GM19467 (cell line): Measurements from ENCODE around the gene DAB1.

Experiments
- ATAC-seq: cut with Tn5 transposase; IDR thresholded peaks from one replicate; pipeline ENCODE4 v1.9.1; 2021; ENCODE audit warnings: mild to moderate bottlenecking, moderate library complexity; ENCODE audit not compliant: unreplicated experiment

DAB1 gene

DNA sequence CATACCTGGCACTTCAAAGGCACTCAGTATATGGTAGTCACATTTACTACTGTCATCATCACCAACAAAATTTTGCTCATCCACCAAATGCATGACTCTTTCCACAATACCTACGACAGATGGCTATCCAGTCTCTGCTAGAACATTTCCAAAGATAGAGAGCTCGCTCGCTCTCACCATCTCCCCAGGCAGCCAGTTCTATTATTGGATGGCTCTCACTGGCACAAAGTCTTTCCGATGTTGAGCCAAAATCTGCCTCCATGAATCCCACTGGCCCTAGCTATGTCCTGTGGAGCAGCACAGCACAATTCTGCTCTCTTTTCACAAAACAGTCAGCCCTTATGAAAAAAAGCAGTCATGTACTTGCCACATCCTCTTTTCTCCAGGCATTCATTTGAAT lies 102.1 kb downstream of the DAB1 start:
- no peak for ATAC-seq

- no peak for ATAC-seq
These were observed 104.1 kb downstream of the DAB1 start for GRCh38 chr1:57319791-57320190.

GRCh38 chr1:57319165-57319564 lies 104.7 kb downstream of the DAB1 start:
- ATAC-seq: no peak

DNA sequence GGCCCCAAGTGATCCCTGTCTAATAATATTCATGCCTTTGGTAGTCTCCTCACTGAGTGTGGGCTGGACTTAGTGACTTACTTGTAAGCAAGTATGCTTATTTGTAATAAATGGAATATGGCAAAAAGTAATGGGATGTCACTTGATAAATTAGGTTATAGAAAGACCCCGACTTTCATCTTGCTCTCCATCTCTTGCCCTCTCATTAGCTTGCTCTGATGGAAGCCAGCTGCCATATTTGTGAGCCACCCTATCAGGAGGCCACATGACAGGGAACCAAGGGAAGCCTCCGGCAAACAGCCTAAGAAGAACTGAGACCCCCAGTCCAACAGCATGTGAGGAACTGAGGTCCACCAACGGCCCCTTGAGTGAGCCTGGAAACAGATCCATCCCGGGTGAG lies 107.0 kb downstream of the DAB1 start:
- no peak for ATAC-seq

- ATAC-seq: no peak
These were observed 107.6 kb downstream of the DAB1 start for GRCh38 chr1:57316291-57316690.

DNA sequence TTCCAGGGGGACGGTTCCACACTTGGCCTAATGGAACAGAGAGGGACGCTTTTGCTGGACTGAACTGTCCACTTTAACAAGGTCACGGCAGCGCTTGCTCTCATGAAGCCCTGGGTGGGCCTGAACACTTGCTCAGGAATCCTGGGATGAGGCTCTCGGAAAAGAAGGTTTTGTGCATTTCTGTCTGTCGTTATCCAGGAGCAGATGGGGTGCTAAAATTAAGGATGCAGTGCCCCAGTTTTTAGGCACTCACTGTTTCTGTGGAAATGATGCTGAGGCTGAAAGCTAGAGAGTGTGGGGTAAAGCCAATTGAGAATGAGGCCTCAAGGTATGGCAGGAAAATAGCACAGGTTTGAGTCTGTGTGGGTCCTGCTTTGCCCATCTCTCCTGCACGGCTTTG lies 111.0 kb downstream of the DAB1 start:
- ATAC-seq: no peak

GRCh38 chr1:57311411-57311810 lies 112.4 kb downstream of the DAB1 start:
- no peak for ATAC-seq

DNA sequence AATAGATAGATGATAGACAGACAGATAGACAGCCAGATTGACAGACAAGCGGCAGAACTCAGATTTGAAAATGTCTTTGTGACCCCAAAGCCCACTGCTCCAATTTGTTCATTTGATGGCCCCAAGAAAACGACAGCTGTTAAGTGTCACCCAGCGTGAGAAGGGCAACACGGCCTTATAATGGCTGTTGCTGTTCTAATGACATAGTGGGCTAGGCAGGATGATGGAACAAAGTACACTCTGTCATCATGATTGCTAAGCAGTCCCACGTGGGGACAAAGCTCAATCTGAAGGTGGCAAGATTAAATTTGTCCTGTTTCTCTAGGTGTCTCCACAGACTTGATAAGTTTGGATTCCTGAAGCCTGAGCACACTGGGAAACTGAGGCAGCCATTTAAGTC lies 112.9 kb downstream of the DAB1 start:
- ATAC-seq: no peak

GRCh38 chr1:57309630-57310029 lies 114.2 kb downstream of the DAB1 start:
- ATAC-seq: no peak

- peak; percentile 88 for ATAC-seq
These were observed 116.3 kb downstream of the DAB1 start for GRCh38 chr1:57307392-57308170.

GRCh38 chr1:57304591-57304990 lies 119.3 kb downstream of the DAB1 start:
- no peak for ATAC-seq

DNA sequence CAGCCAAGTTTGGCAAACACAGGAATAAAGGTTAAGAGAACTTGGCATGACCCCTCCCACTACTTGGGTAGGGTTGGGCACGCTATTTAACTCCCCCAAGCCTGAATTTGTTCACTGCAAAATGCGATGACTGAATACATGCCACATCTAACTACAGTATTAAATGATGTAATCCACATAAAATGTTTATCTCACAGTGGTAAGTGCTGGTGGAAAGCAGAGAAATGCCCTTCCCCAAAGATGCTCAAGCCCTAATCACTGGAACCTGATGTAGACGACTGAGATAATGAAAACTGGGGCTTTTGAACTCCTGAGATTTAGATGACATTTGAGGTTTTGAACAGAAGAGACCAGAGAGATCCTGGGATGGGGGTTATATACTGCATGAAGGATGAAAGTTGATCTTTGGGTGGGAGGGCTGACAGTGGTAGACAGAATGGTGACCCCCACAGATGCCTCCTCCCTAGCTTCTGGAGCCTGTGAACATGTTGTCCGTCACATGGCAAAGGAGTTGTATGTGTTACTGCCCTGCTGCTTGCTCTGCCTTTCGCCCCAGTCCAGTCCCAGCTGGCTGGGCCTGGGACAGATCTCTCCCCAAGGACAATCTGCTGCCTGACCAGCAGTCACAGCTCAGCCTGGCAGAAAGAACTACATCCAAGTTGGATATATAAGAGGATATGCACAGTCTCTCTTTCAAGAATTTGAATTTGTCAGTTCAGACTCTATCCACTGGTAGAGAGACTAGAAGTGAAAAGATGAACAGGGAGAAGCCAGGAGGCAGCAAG lies 120.9 kb downstream of the DAB1 start:
- ATAC-seq: no peak

DNA sequence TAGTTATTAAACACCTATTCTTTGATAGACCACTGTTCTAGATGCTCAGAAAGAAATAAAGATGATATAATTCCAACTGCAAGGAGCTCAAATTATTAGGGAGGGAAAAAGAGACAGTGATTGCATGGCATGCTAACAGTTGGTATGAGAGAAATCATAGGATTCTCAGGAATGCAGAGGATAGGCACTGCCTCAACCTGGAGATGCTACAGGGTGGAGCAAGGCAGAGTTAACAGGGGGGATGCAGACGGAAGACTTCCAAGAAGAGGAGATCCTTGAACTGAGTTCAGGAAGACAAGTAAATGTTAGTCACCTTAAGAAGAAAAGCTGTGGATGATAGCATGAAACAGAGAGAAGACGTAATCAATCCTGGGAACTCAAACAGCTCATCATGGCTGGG lies 123.7 kb downstream of the DAB1 start:
- no peak for ATAC-seq

- no peak for ATAC-seq
These were observed 127.1 kb downstream of the DAB1 start for GRCh38 chr1:57296726-57297250.

GRCh38 chr1:57295326-57295725 lies 128.5 kb downstream of the DAB1 start:
- no peak for ATAC-seq

GRCh38 chr1:57294177-57294576 lies 129.7 kb downstream of the DAB1 start:
- no peak for ATAC-seq

- no peak for ATAC-seq
These were observed 130.6 kb downstream of the DAB1 start for GRCh38 chr1:57293214-57293613.

DNA sequence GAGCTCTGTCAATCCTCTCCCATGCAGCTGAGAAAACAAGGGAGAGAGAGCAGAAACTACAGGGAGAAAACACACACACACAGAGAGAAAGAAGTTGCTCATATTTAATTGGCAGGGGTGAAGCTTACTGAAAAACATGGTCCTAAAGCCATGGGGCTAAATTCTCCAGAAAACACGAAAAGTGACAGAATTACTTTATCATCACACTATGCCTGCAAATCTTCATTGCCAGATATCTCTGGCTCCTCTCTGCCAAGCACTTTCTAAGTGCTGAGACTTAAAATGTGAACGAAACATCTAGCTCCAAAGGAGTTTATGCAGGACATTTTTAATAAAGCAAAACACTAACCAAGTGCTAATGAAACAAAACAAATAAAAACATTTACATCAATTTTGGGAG lies 134.1 kb downstream of the DAB1 start:
- ATAC-seq: no peak

DNA sequence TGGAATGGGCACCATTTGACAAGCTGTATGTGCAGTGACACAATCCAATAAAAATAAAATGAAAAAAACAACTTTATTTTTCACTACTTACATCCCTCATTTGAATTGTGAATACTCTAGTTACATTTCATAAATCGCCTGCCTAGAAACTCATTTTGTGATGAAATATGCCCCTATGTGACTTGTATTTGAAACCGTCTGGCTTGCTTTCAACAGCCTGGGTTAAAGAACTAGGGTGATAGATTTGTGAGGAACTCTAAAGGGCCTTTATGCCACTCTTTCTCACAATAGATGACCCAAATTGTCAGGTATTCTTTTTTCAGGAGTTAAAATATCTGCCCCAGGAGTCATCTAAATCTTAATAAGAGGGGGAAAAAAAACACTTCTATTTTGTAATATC lies 137.9 kb downstream of the DAB1 start:
- ATAC-seq: no peak

DNA sequence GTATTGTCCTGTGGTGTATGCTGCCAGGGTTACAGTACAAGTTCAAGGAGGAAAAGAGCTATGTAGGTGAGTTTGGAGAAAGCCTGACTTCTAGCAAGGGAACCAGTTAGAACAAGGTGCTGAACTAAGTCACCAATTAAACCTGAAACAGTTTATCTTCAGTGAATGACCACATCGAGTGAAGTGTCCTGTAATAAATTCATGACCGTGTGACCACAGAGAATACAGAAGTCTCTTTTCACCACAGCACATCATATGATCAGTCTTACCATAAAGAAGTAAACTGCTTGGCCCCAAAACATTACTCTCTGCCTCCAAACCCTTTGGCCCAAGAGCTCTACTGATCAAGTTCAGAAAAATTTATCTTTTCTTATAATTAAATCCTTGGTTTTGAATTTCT lies 141.4 kb downstream of the DAB1 start:
- no peak for ATAC-seq

- no peak for ATAC-seq
These were observed 142.5 kb downstream of the DAB1 start for GRCh38 chr1:57281324-57281723.
